Heart right ventricle (tissue), 16 donors: ENCODE results near the gene RGR. TPM values are rescaled to one million over a fixed set of nuclear protein-coding genes. Genes with fewer than 3 reads are reported as not detected.

Experiments
- ATAC-seq, 8 donors: fragments of 200-7000 bp; cut with Tn5 transposase; one replicate each; pipeline ENCODE4 v1.9.1; 2020; ENCODE audit warnings: mild to moderate bottlenecking in 8 of 8, moderate library complexity in 8 of 8, moderate number of reproducible peaks in 1 of 8
- DNase-seq, 2 donors: peaks; one replicate each; pipeline ENCODE4 v3.0.0-alpha.2; 2020
- H3K27ac ChIP-seq, 10 donors: fragments of 200-600 bp; sonication (generic) in 2 of 10; one replicate each; pipeline versions ENCODE4 v1.5.0 to v1.8.0; 2020 to 2022; ENCODE audit warnings: mild to moderate bottlenecking in 3 of 10
- H3K27me3 ChIP-seq, 7 donors: fragments of 200-600 bp; one replicate each; pipeline ENCODE4 v1.8.0; 2021 to 2022; ENCODE audit warnings: mild to moderate bottlenecking in 2 of 7
- H3K36me3 ChIP-seq, 9 donors: fragments of 200-600 bp; sonication (generic) in 1 of 9; one replicate each; pipeline versions ENCODE4 v1.5.0 to v1.8.0; 2020 to 2022; ENCODE audit warnings: mild to moderate bottlenecking in 2 of 9
- H3K4me1 ChIP-seq, 9 donors: fragments of 200-600 bp; sonication (generic) in 1 of 9; one replicate each; pipeline versions ENCODE4 v1.5.0 to v1.8.0; 2020 to 2022; ENCODE audit warnings: mild to moderate bottlenecking in 4 of 9
- H3K4me3 ChIP-seq, 10 donors: fragments of 200-600 bp; sonication (generic) in 2 of 10; one replicate each; pipeline versions ENCODE4 v1.5.0 to v1.8.0; 2020 to 2022; ENCODE audit warnings: mild to moderate bottlenecking in 7 of 10, moderate library complexity in 2 of 10
- H3K9me3 ChIP-seq, 11 donors: fragments of 200-600 bp in 10 of 11; sonication (generic) in 2 of 11; one replicate each; pipeline versions ENCODE4 v1.5.0 to v1.8.0; 2013 to 2022; ENCODE audit warnings: mild to moderate bottlenecking in 2 of 11, control low read depth in 1 of 11, moderate library complexity in 1 of 11
- CTCF ChIP-seq, 9 donors: fragments of 200-600 bp; sonication (generic) in 2 of 9; IDR thresholded peaks; one replicate each; pipeline versions ENCODE4 v1.5.0 to v1.8.0; 2021 to 2022; ENCODE audit warnings: antibody characterized with exemption in 9 of 9, mild to moderate bottlenecking in 5 of 9, moderate library complexity in 1 of 9
- WGBS, 2 donors: extraction: QIAGEN DNeasy Blood & Tissue Kit; methylation state at CpG; one replicate each; pipeline ENCODE4 v1.1.7; 2013; ENCODE audit warnings: inconsistent platforms in 1 of 2; 5-methylcytosine and 5-hydroxymethylcytosine counted together
- intact Hi-C, 10 donors: fragments of 100-400 bp; cut with DNase I; formaldehyde crosslinking; loops; one replicate each; pipeline versions ENCODE4 v1.11.1 to v1.14.2; 2022
- polyA plus RNA-seq, 2 donors: library from polyadenylated mRNA; stranded (reverse); fragments of 200-250 nt; gene quantifications; one replicate each; pipeline ENCODE4 v1.2.3, GENCODE V29; 2013
- total RNA-seq, 10 donors: library from RNA; stranded (reverse); fragmentation: NEBNext Ultra II Directional in 3 of 10; extraction: Animal tissue kit (Norgen Biotek cat#: 25700) in 3 of 10; gene quantifications; one replicate each; pipeline versions ENCODE4 v1.2.1 to v1.2.4, GENCODE V29; 2021 to 2023
- donor health status: Arrhythmogenic right ventricular cardiomyopathy.
- donor health status: ischemic (EF 13 %, LVEDD 7.1; RV severe dilation, severe dysfunction).
- donor health status: healthy with polysubstance abuse.
- donor health status: DM: no; HTN: yes; CAD: no.
- donor health status: DM: no; HTN: no; CAD: no.
- donor health status: ischemic (EF 25% LVEDD 6.9; RV normal size, moderate dysfunction).
- donor health status: ischemic (EF 25% LVEDD 5.7; RV mildly dilated, moderate dysfunction).
- donor health status: healthy.
- donor health status: DM: yes; HTN: yes; CAD: no.
- donor health status: Ischemic cardiomyopathy.
- donor health status: ischemic (EF 35%, LVEDD 5.7; RV mildly dilated, moderate dysfunction).
- donor health status: nonischemic (EF 11% LVEDD 7.7; RV severe dilation, severe dysfunction).
- donor health status: DM: yes; HTN: yes; CAD: no.
- donor health status: PGD.
- donor health status: ischemic (EF 29% LVEDD 5.4; RV normal size, mild dysfunction).
- donor health status: nonischemic (EF 23%, LVEDD 6.1; RV moderate dilation, normal function).

Gene RGR
- total and polyA plus RNA-seq, 12 donors = 0.13 to 4.0 (median 0.53) TPM; not detected in 5

GRCh38 chr10:84233940-84234339 lies 10.9 kb upstream of the RGR start:
- DNase-seq = no peak
- intact Hi-C loops = no loop called here
- Histone ChIP-seq H3K27me3 (peaks cover 0 to 34% (median 13%) of the 10 kb centered on the region in 7 donors), H3K4me1 (no peaks in the 10 kb centered on the region), H3K4me3 (no peak overlapping the region), H3K36me3 (no peaks in the 10 kb centered on the region), H3K9me3 (no peaks in the 10 kb centered on the region), H3K27ac (no peak overlapping the region)
- TF ChIP-seq CTCF (IDR thresholded peaks at IDR 0.05) = no peak
- no peak for ATAC-seq
- 82 to 85% methylated on average over 4 of the region's 4 CpGs for WGBS, 2 donors

- no peak for ATAC-seq
- Histone ChIP-seq H3K36me3 (no peaks in the 10 kb centered on the region), H3K4me1 (no peaks in the 10 kb centered on the region), H3K27ac (no peak overlapping the region), H3K9me3 (no peaks in the 10 kb centered on the region), H3K4me3 (no peak overlapping the region), H3K27me3 (peaks cover 0 to 40% (median 13%) of the 10 kb centered on the region in 7 donors)
- no peak for DNase-seq
- WGBS, 2 donors = 83 to 96% methylated on average over 4 of the region's 4 CpGs
- TF ChIP-seq CTCF (IDR thresholded peaks at IDR 0.05) = no peak
- intact Hi-C loops = no loop called here
Measured at GRCh38 chr10:84234479-84234878, 10.4 kb upstream of the RGR start.

- intact Hi-C loops = no loop called here
Measured at GRCh38 chr10:84235096-84235495, 9.8 kb upstream of the RGR start.

GRCh38 chr10:84236807-84237198 lies 8.1 kb upstream of the RGR start:
- no peak overlapping the region for H3K4me3 ChIP-seq

More at GRCh38 chr10:84235096-84235495, 9.8 kb upstream of the RGR start:
- no peak for TF ChIP-seq CTCF (IDR thresholded peaks at IDR 0.05)
- no peaks in the 10 kb centered on the region for H3K9me3 ChIP-seq
- ATAC-seq = no peak
- no peaks in the 10 kb centered on the region for H3K4me1 ChIP-seq
- peaks cover 0 to 41% (median 13%) of the 10 kb centered on the region in 7 donors for H3K27me3 ChIP-seq
- no peak for DNase-seq
- 80 to 84% methylated on average over 4 of the region's 4 CpGs for WGBS, 2 donors
- H3K36me3 ChIP-seq = no peaks in the 10 kb centered on the region
- no peak overlapping the region for H3K4me3 ChIP-seq
- H3K27ac ChIP-seq = no peak overlapping the region

More at GRCh38 chr10:84236807-84237198, 8.1 kb upstream of the RGR start:
- Histone ChIP-seq H3K4me1 (no peaks in the 10 kb centered on the region), H3K27ac (peak overlapping the region in 2 of 10 donors; percentile 40 to 55), H3K27me3 (peaks cover 0 to 38% (median 13%) of the 10 kb centered on the region in 7 donors), H3K9me3 (no peaks in the 10 kb centered on the region), H3K36me3 (no peaks in the 10 kb centered on the region)
- ATAC-seq = peak in 1 of 8 donors; percentile 25
- no peak for TF ChIP-seq CTCF (IDR thresholded peaks at IDR 0.05)
- WGBS, 2 donors = 77 to 86% methylated on average over 6 of the region's 6 CpGs
- no peak for DNase-seq
- intact Hi-C loops = no loop called here
